MM.1S (cell line): ENCODE measurements around the gene SHOC2.

Experiments
- DNase-seq: peaks from one replicate; pipeline ENCODE4 v3.0.0-alpha.2; 2015
- H2AFZ ChIP-seq: fragments of 300-600 bp; sonication (generic); 2 replicates; pipeline ENCODE4 v1.6.0; 2016; ENCODE audit warnings: antibody characterized with exemption, low read length
- H3F3A ChIP-seq: fragments of 300-600 bp; sonication (generic); 2 replicates; pipeline ENCODE4 v1.6.1; 2016; ENCODE audit warnings: mild to moderate bottlenecking, antibody characterized with exemption, low read length, moderate library complexity, mixed read lengths; ENCODE audit not compliant: insufficient read depth
- H3K27ac ChIP-seq: fragments of 300-600 bp; sonication (generic); 2 replicates; pipeline ENCODE4 v1.5.1; 2016; ENCODE audit warnings: mild to moderate bottlenecking, low read length
- H3K27me3 ChIP-seq: fragments of 300-600 bp; sonication (generic); replicated peaks from 2 replicates; pipeline ENCODE4 v1.6.0; 2016; ENCODE audit warnings: low read length; ENCODE audit not compliant: insufficient read depth
- H3K36me3 ChIP-seq: fragments of 300-600 bp; sonication (generic); replicated peaks from 2 replicates; pipeline ENCODE4 v1.6.1; 2016; ENCODE audit warnings: mild to moderate bottlenecking, low read length, mixed read lengths; ENCODE audit not compliant: insufficient read depth
- H3K4me1 ChIP-seq: fragments of 300-600 bp; sonication (generic); 2 replicates; pipeline ENCODE4 v1.6.1; 2016; ENCODE audit warnings: low read length, mixed read lengths
- H3K4me2 ChIP-seq: fragments of 300-600 bp; sonication (generic); 2 replicates; pipeline ENCODE4 v1.6.0; 2016; ENCODE audit warnings: low read depth, low read length
- H3K4me3 ChIP-seq: fragments of 300-600 bp; sonication (generic); 2 replicates; pipeline ENCODE4 v1.5.1; 2016; ENCODE audit warnings: low read length, mixed read lengths
- H3K79me2 ChIP-seq: fragments of 300-600 bp; sonication (generic); 2 replicates; pipeline ENCODE4 v1.6.1; 2016; ENCODE audit warnings: mixed run types, low read length, mixed read lengths
- H3K9ac ChIP-seq: fragments of 300-600 bp; sonication (generic); 2 replicates; pipeline ENCODE4 v1.6.1; 2016; ENCODE audit warnings: low read length, mixed read lengths
- H3K9me2 ChIP-seq: fragments of 300-600 bp; sonication (generic); replicated peaks from 2 replicates; pipeline ENCODE4 v1.6.1; 2016; ENCODE audit warnings: mild to moderate bottlenecking, low read length, mixed read lengths; ENCODE audit not compliant: insufficient read depth
- H3K9me3 ChIP-seq: fragments of 300-600 bp; sonication (generic); replicated peaks from 2 replicates; pipeline ENCODE4 v1.6.1; 2016; ENCODE audit warnings: mild to moderate bottlenecking, low read length, mixed read lengths; ENCODE audit not compliant: insufficient read depth
- H4K20me1 ChIP-seq: fragments of 300-600 bp; sonication (generic); 2 replicates; pipeline ENCODE4 v1.6.1; 2016; ENCODE audit warnings: mild to moderate bottlenecking, low read length, moderate library complexity, mixed read lengths; ENCODE audit not compliant: insufficient read depth
- EZH2 ChIP-seq: fragments of 300-600 bp; sonication (generic); optimal IDR thresholded peaks from 2 replicates; pipeline ENCODE3; 2017; ENCODE audit warnings: low read depth, mild to moderate bottlenecking, antibody characterized with exemption, low read length, mixed read lengths
- EZH2phosphoT487 ChIP-seq: fragments of 300-600 bp; sonication (generic); IDR thresholded peaks from 2 replicates; pipeline ENCODE4 v1.6.1; 2018; ENCODE audit warnings: antibody characterized with exemption, low read length
- TF ChIP-seq, protein P1 (sequence below): fragments of 300-600 bp; sonication (generic); IDR thresholded peaks from 2 replicates; pipeline ENCODE4 v1.5.1; 2016; ENCODE audit warnings: antibody characterized with exemption, low read length, mixed read lengths

Gene SHOC2

DNA sequence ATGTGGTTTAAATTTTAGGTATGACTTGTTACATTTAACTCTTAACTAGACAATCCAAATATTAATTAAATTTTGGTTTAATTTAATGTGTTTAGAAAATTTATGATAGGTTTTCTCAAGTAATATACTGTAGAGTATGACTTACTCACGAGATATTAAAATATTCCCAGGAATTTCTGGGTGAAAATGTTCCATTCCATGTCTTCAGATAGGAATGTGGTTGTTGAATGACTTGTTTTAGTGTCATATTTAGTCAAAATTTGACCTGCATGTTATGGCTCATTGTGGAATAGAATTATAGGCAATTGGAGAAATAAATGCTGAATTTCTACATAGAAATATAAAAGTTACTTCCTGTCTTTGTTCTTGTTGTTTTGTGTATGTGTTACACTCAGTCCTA, 46.7 kb downstream of the SHOC2 start:
- no peaks in the 10 kb centered on the region for H3K27me3 ChIP-seq
- no peak overlapping the region for H3K4me2 ChIP-seq
- no peaks in the 10 kb centered on the region for H3K9me2 ChIP-seq
- no peak overlapping the region for H3K4me3 ChIP-seq
- H3K79me2 ChIP-seq = peaks cover 72% of the 10 kb centered on the region
- no peak overlapping the region for H2AFZ ChIP-seq
- no peak overlapping the region for H3K27ac ChIP-seq
- H4K20me1 ChIP-seq = no peaks in the 10 kb centered on the region; the same call in 1 of the 2 replicates
- TF ChIP-seq EZH2 (no peak), EZH2phosphoT487 (no peak)
- TF ChIP-seq, protein P1, sequence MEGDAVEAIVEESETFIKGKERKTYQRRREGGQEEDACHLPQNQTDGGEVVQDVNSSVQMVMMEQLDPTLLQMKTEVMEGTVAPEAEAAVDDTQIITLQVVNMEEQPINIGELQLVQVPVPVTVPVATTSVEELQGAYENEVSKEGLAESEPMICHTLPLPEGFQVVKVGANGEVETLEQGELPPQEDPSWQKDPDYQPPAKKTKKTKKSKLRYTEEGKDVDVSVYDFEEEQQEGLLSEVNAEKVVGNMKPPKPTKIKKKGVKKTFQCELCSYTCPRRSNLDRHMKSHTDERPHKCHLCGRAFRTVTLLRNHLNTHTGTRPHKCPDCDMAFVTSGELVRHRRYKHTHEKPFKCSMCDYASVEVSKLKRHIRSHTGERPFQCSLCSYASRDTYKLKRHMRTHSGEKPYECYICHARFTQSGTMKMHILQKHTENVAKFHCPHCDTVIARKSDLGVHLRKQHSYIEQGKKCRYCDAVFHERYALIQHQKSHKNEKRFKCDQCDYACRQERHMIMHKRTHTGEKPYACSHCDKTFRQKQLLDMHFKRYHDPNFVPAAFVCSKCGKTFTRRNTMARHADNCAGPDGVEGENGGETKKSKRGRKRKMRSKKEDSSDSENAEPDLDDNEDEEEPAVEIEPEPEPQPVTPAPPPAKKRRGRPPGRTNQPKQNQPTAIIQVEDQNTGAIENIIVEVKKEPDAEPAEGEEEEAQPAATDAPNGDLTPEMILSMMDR = no peak
- no peaks in the 10 kb centered on the region for H3K9me3 ChIP-seq
- no peaks in the 10 kb centered on the region for H3K4me1 ChIP-seq
- H3F3A ChIP-seq = no peaks in the 10 kb centered on the region
- H3K36me3 ChIP-seq = no peaks in the 10 kb centered on the region
- no peak overlapping the region for H3K9ac ChIP-seq
- DNase-seq = no peak

GRCh38 chr10:110967009-110967630, 47.7 kb downstream of the SHOC2 start:
- Histone ChIP-seq H3K27me3 (no peaks in the 10 kb centered on the region), H2AFZ (no peak overlapping the region), H3F3A (no peaks in the 10 kb centered on the region), H3K79me2 (peaks cover 71% of the 10 kb centered on the region), H3K27ac (no peak overlapping the region), H3K4me1 (no peaks in the 10 kb centered on the region), H3K4me3 (no peak overlapping the region), H3K4me2 (no peak overlapping the region), H3K9me2 (no peaks in the 10 kb centered on the region), H3K9ac (no peak overlapping the region), H3K9me3 (no peaks in the 10 kb centered on the region), H3K36me3 (no peaks in the 10 kb centered on the region), H4K20me1 (no peaks in the 10 kb centered on the region; the same call in 1 of the 2 replicates)
- TF ChIP-seq, protein P1 = no peak
- no peak for TF ChIP-seq EZH2phosphoT487
- TF ChIP-seq EZH2 = no peak
- DNase-seq = no peak

GRCh38 chr10:110967645-110968044, 48.2 kb downstream of the SHOC2 start:
- Histone ChIP-seq H3K9ac (no peak overlapping the region), H3K4me1 (no peaks in the 10 kb centered on the region), H2AFZ (no peak overlapping the region), H3K9me2 (no peaks in the 10 kb centered on the region), H4K20me1 (no peaks in the 10 kb centered on the region; the same call in 1 of the 2 replicates), H3K4me2 (no peak overlapping the region), H3K9me3 (no peaks in the 10 kb centered on the region), H3K36me3 (no peaks in the 10 kb centered on the region), H3K27ac (no peak overlapping the region), H3F3A (no peaks in the 10 kb centered on the region), H3K27me3 (no peaks in the 10 kb centered on the region), H3K4me3 (no peak overlapping the region), H3K79me2 (peaks cover 71% of the 10 kb centered on the region)
- TF ChIP-seq EZH2phosphoT487 (no peak), EZH2 (no peak)
- TF ChIP-seq, protein P1 = no peak
- no peak for DNase-seq
